Activated naive CD4-positive, alpha-beta T cell treated with anti-CD3 and anti-CD28 coated beads, Interleukin-2, amount 10 ng/mL, durations not matched to agents 7 days and 5 days (primary cell): Measurements from ENCODE around the gene KCTD2.
A peak's percentile ranks its signal among the peaks of the same experiment; 100 is the strongest.
"Not testable (repeated sequence)": the region's sequence is repeated elsewhere in the genome, so short reads cannot be mapped to it uniquely, and the experiment has no call there.

Experiments
- CTCF ChIA-PET: fragments of 350-600 bp; sonication (Branson Sonifier 250); formaldehyde crosslinking; loops from one replicate; lab custom pipeline; 2021; ENCODE audit warnings: antibody characterized with exemption; lab: Charles Lee
- DNase-seq: peaks from one replicate; pipeline ENCODE4 v3.0.0-alpha.2; 2020
- H3K27ac Mint-ChIP-seq: one replicate; pipeline ENCODE4 v1.8.0; 2021; ENCODE audit warnings: mild to moderate bottlenecking, moderate library complexity, mixed read lengths
- H3K27me3 Mint-ChIP-seq: one replicate; pipeline ENCODE4 v1.8.0; 2021; ENCODE audit warnings: mild to moderate bottlenecking, mixed read lengths
- H3K36me3 Mint-ChIP-seq: one replicate; pipeline ENCODE4 v1.8.0; 2021; ENCODE audit warnings: mixed read lengths
- H3K4me1 Mint-ChIP-seq: one replicate; pipeline ENCODE4 v1.8.0; 2021; ENCODE audit warnings: mixed read lengths
- H3K4me3 Mint-ChIP-seq: one replicate; pipeline ENCODE4 v1.8.0; 2021; ENCODE audit warnings: mild to moderate bottlenecking, moderate library complexity, mixed read lengths
- H3K9me3 Mint-ChIP-seq: one replicate; pipeline ENCODE4 v1.8.0; 2021; ENCODE audit warnings: mixed read lengths

KCTD2 gene

DNA sequence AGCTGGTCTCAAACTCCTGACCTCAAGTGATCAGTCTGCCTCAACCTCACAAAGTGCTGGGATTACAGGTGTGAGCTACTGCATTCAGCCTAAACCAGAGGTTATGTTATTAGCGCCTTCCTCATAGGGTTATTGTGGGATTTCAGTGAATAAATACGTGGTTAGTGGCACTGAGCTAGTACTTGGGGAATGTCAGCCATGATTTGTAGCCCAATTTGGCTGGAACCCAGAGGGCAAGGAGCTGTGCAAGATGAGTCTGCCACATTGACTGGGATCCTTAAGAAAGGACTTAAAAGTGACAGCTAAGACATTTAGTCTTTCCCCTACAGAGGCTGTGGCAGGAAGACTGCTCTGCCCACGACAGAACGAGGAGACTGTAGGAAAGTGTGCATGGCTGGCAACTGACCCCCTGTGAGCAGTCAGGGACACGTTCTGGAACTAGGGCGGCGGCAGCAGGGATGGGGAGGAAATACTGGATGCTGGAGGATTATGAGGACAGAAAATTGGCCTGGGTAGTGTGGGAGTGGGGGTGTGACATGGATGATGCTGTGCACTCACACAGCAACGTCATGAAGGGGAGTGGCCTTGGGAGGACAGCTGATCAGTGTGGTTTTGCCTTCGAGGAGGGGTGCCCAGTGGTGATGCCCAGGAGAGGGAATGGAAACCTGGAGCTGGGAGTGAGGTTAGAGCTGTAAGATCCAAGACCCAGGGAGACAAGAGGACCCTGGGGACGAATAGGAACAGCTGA is 14.9 kb upstream of the KCTD2 start:
- no peak overlapping the region for H3K27ac Mint-ChIP-seq

DNA sequence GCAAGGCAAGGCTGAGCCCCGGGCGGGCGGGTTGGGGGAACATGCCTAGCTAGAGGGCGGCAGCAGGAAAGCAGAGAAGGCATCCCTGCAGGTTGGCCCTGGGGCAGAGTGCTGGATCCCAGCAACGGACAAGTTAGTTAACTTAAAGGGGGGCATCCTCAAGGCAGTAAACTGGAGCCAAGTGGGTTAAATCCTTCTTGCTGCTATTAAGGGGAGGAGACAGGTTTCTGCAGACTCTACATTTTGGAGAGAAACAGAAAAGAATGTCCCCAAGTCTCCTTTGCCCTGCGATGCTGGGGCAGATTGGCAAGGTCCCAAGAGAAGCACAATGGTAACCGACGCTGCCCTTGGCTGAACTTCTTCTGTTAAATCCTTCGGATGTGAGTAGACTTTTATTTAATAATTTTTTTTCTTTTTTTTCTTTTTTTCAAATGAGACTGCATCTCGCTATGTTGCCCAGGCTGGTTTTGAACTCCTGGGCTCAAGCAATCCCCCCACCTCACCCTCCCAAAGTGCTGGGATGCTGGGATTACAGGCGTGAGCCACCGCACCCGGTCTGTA is 14.2 kb upstream of the KCTD2 start:
- no peak overlapping the region for H3K27ac Mint-ChIP-seq
- peak overlapping the region; percentile 62 for H3K4me3 Mint-ChIP-seq
- no peaks in the 10 kb centered on the region for H3K9me3 Mint-ChIP-seq
- H3K36me3 Mint-ChIP-seq: no peaks in the 10 kb centered on the region
- CTCF ChIA-PET: interaction anchor here (1.2 to 2.2 kb wide), 3 partner anchors 20 to 72 kb away, joined by 3 to 12 read pairs (median 10); partner anchors contain the start of gene MRPL58
- H3K27me3 Mint-ChIP-seq: peaks cover 53% of the 10 kb centered on the region
- H3K4me1 Mint-ChIP-seq: peaks cover 67% of the 10 kb centered on the region
- DNase-seq: no peak

More for the DNA sequence above, 14.9 kb upstream of the KCTD2 start:
- CTCF ChIA-PET: interaction anchor here (0.6 to 2.2 kb wide), 6 partner anchors 10 to 71 kb away, joined by 3 to 12 read pairs (median 3); partner anchors contain the start of gene MRPL58
- Mint-ChIP-seq H3K9me3 (no peaks in the 10 kb centered on the region), H3K4me3 (peak overlapping the region; percentile 62), H3K27me3 (peaks cover 53% of the 10 kb centered on the region), H3K36me3 (no peaks in the 10 kb centered on the region), H3K4me1 (peaks cover 61% of the 10 kb centered on the region)
- peak; percentile 64 for DNase-seq

DNA sequence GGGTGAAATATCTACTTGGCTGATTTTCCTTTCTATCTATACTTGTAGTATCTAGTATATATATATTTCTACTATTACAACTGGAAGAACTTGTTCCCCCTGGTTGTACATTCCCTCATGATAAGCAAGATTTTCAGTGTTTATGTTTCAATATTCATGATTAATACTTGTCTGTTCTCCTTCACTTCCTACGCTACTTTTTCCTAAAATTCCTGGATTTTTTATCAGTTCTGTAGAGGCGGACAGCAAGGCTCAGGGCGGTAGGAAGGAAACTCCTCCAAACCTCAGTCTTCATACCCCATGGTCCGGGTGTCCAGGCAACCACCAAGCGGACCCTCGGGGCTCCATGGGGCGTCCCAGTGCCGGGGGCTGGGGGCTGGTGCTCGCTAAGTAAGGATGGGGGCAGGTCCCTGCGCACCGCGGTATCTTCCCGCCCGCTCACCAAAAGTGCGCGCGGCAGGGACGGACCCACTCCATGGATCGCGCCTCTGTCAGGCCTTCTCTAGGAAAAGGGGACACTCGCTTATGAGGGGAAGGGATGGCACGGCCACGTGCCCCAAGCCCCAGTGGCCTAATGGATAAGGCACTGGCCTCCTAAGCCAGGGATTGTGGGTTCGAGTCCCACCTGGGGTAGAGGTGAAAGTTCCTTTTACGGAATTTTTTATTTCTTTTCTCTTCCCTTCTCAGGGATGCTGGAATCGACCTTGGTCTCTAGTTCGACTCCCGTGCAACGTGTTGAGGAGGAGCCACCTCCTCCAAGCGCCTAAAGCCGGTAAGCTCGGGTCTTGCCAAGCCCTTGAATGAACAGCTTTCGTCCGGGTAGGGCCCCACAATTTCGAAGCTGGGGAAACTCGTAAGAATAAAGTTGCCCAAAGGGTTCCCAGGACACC is 13.4 kb upstream of the KCTD2 start:
- peak; percentile 79 for DNase-seq
- H3K27ac Mint-ChIP-seq: peak overlapping the region; percentile 99
- H3K27me3 Mint-ChIP-seq: peaks cover 53% of the 10 kb centered on the region
- CTCF ChIA-PET: interaction anchor here (1.2 to 1.9 kb wide), 3 partner anchors 72 to 80 kb away, joined by 3 to 9 read pairs (median 4); no protein-coding TSS in a partner anchor
- peaks cover 4% of the 10 kb centered on the region for H3K36me3 Mint-ChIP-seq
- no peaks in the 10 kb centered on the region for H3K9me3 Mint-ChIP-seq
- peak overlapping the region; percentile 76 for H3K4me3 Mint-ChIP-seq
- peaks cover 69% of the 10 kb centered on the region for H3K4me1 Mint-ChIP-seq

DNA sequence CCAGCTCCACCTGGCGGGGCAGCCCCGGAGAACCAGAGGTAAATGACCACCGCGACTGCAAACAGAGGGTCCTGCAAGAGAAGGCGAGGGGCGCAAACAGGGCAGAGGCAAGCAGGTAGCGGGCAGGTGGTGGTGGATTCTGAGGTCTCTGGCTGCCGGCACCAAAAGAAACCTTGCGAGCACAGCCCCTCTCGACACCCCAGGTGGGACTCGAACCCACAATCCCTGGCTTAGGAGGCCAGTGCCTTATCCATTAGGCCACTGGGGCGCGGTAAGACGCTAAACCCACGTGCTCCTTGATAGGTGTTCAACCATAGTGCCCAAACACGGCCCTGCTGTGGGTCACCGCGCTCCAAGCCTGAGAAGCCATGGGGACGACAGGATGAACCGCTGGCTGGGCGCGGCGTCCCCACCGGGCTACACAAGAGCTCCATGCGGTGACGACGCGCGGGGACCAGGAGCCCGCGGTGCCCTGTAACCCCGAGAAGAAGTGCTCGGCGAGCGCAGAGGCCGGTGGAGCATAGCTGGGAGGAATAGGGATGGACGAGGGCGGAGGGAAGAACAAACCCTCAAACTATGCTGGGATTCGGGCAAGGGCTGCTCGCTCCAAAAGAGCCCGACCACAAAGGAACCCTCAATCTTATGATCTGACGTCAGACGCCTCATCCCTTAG is 12.7 kb upstream of the KCTD2 start:
- peaks cover 9% of the 10 kb centered on the region for H3K36me3 Mint-ChIP-seq
- H3K9me3 Mint-ChIP-seq: no peaks in the 10 kb centered on the region
- peak; percentile 79 for DNase-seq
- H3K4me3 Mint-ChIP-seq: peak overlapping the region; percentile 76
- H3K27me3 Mint-ChIP-seq: peaks cover 53% of the 10 kb centered on the region
- H3K27ac Mint-ChIP-seq: peak overlapping the region; percentile 99
- CTCF ChIA-PET: interaction anchor here (0.6 to 1.9 kb wide), 5 partner anchors 42 to 408 kb away, joined by 3 to 9 read pairs (median 3); no protein-coding TSS in a partner anchor
- peaks cover 72% of the 10 kb centered on the region for H3K4me1 Mint-ChIP-seq

DNA sequence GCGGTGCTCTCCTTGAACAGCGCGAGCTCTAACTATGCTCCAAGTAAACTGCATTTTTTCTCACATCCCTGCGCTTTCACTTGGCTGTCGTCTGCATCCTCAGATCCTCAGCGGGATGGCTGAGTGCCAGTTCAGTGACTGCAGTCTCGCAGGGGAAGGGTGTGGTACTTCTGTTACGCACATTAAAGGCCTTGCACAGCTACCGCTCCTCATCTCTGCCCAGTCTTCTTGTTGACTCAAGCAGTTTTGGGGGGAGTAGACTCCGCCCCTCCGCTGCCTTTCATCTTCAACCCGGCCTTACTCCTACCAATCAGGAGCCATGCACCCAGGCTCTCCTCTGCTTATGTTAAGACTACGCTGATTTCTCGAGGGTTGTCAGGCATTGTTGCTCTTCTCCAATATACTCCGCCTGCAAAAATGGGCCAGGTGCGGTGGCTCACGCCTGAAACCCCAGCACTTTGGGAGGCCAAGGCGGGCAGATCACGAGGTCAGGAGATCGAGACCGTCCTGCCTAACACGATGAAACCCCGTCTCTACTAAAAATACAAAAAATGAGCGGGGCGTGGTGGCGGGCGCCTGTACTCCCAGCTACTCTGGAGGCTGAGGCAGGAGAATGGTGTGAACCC is 10.3 kb upstream of the KCTD2 start:
- CTCF ChIA-PET: interaction anchor here (1.1 kb wide), 2 partner anchors 75 to 165 kb away, joined by 3 read pairs; no protein-coding TSS in a partner anchor

DNA sequence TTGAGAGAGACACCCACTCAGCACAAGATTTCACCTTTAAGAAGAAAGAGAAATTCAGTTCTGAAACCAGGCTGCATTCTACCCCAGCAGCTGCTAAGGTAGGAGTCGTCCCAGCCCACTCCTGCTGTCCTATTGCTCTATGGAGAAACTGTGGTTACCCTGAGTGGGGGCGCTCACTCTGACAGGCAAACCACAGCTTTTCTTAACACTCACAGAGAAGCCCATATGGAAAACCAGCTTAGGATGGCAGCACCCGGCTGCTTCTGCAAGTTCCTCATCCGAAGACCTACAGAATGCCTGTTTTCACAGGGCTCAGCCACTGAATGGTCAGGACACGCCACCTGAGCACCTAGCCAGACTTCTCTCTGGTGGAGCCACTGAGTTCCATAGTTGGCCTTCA is 7.8 kb upstream of the KCTD2 start:
- H3K36me3 Mint-ChIP-seq: peaks cover 33% of the 10 kb centered on the region

More for the DNA sequence above, 10.3 kb upstream of the KCTD2 start:
- no peaks in the 10 kb centered on the region for H3K9me3 Mint-ChIP-seq
- peaks cover 34% of the 10 kb centered on the region for H3K27me3 Mint-ChIP-seq
- peak; percentile 94 for DNase-seq
- H3K27ac Mint-ChIP-seq: peak overlapping the region; percentile 99
- H3K36me3 Mint-ChIP-seq: peaks cover 25% of the 10 kb centered on the region
- peaks cover 62% of the 10 kb centered on the region for H3K4me1 Mint-ChIP-seq
- H3K4me3 Mint-ChIP-seq: peak overlapping the region; percentile 57

DNA sequence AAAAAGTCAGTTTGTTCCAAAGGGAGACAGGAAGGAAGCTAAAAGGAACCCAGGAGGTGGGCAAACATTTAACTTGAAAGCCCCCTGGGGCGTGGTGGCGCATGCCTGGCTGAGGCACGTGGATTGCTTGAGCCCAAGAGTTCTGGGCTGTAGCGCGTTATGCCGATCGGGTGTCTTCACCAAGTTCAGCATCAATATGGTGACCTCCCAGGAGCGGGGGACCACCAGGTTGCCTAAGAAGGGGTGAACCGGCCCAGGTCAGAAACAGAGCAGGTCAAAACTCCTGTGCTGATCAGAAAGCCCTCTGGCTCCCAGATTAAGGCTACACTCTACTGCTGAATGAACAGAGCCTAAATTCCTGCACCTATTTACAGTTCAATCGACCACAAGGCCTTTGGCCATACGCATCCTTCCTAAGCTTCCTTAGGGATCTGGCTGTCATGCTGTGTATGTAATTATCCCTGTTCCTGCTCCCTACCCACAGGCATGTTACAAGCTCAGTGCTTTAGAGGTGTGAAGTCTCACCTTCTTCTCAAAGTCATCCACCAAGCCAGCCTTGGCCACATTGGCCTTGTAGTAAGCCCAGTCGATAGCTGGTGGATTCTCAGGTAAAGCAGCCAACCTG is 5.3 kb upstream of the KCTD2 start:
- CTCF ChIA-PET: interaction anchor here (1.3 to 1.6 kb wide), 2 partner anchors 16 to 18 kb away, joined by 4 read pairs; no protein-coding TSS in a partner anchor
- H3K9me3 Mint-ChIP-seq: no peaks in the 10 kb centered on the region

More for the DNA sequence above, 7.8 kb upstream of the KCTD2 start:
- Mint-ChIP-seq H3K27ac (no peak overlapping the region), H3K4me3 (no peak overlapping the region), H3K4me1 (peaks cover 44% of the 10 kb centered on the region), H3K9me3 (no peaks in the 10 kb centered on the region), H3K27me3 (peaks cover 12% of the 10 kb centered on the region)
- DNase-seq: no peak
- CTCF ChIA-PET: interaction anchor here (2.6 kb wide), 1 partner anchor 78 kb away, joined by 6 read pairs; no protein-coding TSS in a partner anchor

DNA sequence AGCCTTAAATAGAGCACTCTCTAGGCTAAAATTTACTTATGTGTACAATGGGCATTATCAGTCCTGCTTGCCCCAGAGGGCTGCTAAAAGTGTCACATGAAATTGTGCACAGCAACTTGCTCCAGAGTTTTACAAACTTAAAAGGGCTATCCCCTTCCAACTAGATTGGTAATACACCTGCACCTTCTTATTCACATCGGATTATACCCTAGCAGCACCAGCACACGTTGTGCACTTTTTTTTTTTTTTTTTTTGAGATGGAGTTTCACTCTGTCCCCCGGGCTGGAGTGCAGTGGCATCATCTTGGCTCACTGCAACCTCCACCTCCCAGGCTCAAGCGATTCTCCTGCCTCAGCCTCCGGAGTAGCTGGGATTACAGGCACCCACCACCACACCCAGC is 3.2 kb upstream of the KCTD2 start:
- CTCF ChIA-PET, H3K27me3 Mint-ChIP-seq, H3K9me3 Mint-ChIP-seq, DNase-seq, H3K27ac Mint-ChIP-seq, H3K4me3 Mint-ChIP-seq: not testable (repeated sequence)
- peaks cover 30% of the 10 kb centered on the region for H3K36me3 Mint-ChIP-seq
- H3K4me1 Mint-ChIP-seq: peaks cover 40% of the 10 kb centered on the region

More for the DNA sequence above, 5.3 kb upstream of the KCTD2 start:
- Mint-ChIP-seq H3K27ac (no peak overlapping the region), H3K4me1 (peaks cover 39% of the 10 kb centered on the region), H3K27me3 (no peaks in the 10 kb centered on the region), H3K4me3 (no peak overlapping the region), H3K36me3 (peaks cover 36% of the 10 kb centered on the region)
- no peak for DNase-seq

DNA sequence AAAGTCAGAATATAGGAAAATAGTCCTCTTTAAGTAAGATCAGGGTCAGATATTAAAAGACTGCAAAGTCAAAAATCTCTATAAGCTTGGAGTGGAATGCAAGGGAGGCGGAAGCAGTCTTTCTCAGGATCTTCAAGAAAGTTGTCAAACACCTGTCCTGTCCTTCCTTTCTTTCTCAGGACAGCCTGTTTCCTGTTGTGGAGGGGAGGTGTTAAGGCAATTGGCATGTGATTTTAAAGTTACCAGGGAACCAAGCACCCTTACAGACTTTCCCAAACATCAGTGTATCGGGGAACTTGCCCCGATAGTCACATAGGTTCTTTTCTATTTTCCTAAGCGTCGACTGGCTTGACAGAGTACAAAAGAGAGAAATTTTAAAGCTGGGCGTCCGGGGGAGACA is 2.3 kb upstream of the KCTD2 start:
- DNase-seq: no peak
- Mint-ChIP-seq H3K4me1 (peaks cover 46% of the 10 kb centered on the region), H3K9me3 (no peaks in the 10 kb centered on the region), H3K27ac (no peak overlapping the region), H3K4me3 (peak overlapping the region; percentile 54), H3K36me3 (peaks cover 26% of the 10 kb centered on the region), H3K27me3 (peaks cover 3% of the 10 kb centered on the region)
- CTCF ChIA-PET: no interaction called here

DNA sequence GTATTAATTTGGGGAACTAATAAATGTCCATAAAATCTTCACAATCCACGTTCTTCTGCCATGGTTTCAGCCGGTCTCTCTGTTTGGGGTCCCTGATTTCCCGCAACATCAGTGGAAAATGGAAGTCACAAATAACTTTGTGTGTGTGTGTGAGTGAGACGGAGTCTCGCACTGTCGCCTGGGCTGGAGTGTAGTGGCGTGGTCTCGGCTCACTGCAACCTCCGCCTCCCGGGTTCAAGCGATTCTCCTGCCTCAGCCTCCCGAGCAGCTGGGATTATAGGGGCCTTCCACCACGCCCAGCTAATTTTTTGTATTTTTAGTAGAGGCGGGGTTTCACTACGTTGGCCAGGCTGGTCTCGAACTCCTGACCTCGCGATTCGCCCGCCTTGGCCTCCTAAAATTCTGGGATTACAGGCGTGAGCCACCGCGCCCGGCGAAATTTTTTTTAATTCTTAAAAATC is 1.0 kb upstream of the KCTD2 start:
- Mint-ChIP-seq H3K4me1 (peaks cover 47% of the 10 kb centered on the region), H3K36me3 (peaks cover 22% of the 10 kb centered on the region), H3K27ac (peak overlapping the region; percentile 96), H3K4me3 (peak overlapping the region; percentile 97)
- DNase-seq, H3K27me3 Mint-ChIP-seq, H3K9me3 Mint-ChIP-seq: not testable (repeated sequence)
- CTCF ChIA-PET: interaction anchor here (0.6 to 0.8 kb wide), 2 partner anchors 11 to 156 kb away, joined by 3 read pairs; no protein-coding TSS in a partner anchor

DNA sequence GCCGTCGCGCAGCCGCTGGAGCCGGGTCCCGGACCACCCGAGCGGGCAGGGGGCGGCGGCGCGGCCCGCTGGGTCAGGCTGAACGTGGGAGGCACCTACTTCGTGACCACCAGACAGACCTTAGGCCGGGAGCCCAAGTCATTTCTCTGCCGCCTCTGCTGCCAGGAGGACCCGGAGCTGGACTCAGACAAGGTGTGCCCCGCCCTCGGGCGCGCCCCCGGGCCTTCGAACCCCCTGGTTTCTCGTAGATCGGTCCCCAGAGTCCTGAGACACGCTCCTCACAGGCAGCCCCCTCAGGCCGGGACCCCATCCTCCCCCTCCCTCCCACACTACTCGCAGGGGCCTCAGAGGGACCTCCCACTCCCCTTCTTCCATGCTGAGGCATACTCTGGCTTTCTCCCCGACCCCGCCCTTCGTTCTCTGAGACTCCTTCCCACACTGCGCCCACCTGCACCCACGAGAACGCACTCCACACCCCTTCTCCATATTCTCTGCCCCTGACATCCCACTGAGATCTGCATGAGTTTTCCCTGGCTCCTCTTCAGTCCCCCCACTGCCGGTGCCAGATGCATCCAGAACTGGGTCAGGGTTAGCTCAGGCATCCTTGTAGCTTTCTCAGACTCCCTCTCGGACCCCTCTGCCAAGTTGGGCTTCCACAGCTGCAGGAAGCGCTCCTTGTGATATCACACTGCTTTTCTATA is 523 bp downstream of the KCTD2 start:
- H3K27ac Mint-ChIP-seq: peak overlapping the region; percentile 89
- H3K9me3 Mint-ChIP-seq: no peaks in the 10 kb centered on the region
- H3K27me3 Mint-ChIP-seq: peaks cover 3% of the 10 kb centered on the region
- peaks cover 49% of the 10 kb centered on the region for H3K4me1 Mint-ChIP-seq
- peak overlapping the region; percentile 95 for H3K4me3 Mint-ChIP-seq
- CTCF ChIA-PET: interaction anchor here (0.6 to 3.0 kb wide), 5 partner anchors 10 to 193 kb away, joined by 3 to 12 read pairs (median 4); no protein-coding TSS in a partner anchor
- peaks cover 20% of the 10 kb centered on the region for H3K36me3 Mint-ChIP-seq
- DNase-seq: peak; percentile 55
